ENCODE results near the gene FEZF2. TPM values are rescaled to one million over a fixed set of nuclear protein-coding genes. Genes with fewer than 3 reads are reported as not detected.

FEZF2 gene
- polyA plus RNA-seq (ENCODE audit: insufficient read depth in 1 of 5, insufficient read length in 5 of 5, low replicate concordance in 1 of 5), result not detected
- long read RNA-seq, donor 1, result 0 reads
- long read RNA-seq, donor 2, result 0 reads
- long read RNA-seq, donor 3, result 0 reads
- long read RNA-seq, donor 4, result 0 reads
- long read RNA-seq, donor 5, result 0 reads
- long read RNA-seq, donor 6, result 0 reads
- long read RNA-seq, donor 7, result 0 reads
- long read RNA-seq, donor 8, result 0 reads

GRCh38 chr3:62373215-62373614 lies at the start of gene FEZF2:
TSS of gene FEZF2 (minus strand) at chr3:62373550. CDS start at chr3:62372868, 682 bp downstream.
- no peak for DNase-seq

- DNase-seq, result no peak
Observed at GRCh38 chr3:62421207-62421606, 47.9 kb upstream of the FEZF2 start.

- DNase-seq, result no peak
Observed at GRCh38 chr3:62416144-62416543, 42.8 kb upstream of the FEZF2 start.

- no peak for DNase-seq
Observed at GRCh38 chr3:62415312-62415801, 42.0 kb upstream of the FEZF2 start.

- DNase-seq, result no peak
Observed at GRCh38 chr3:62414786-62415185, 41.4 kb upstream of the FEZF2 start.

- DNase-seq, result no peak
Observed at GRCh38 chr3:62413687-62414086, 40.3 kb upstream of the FEZF2 start.

GRCh38 chr3:62406945-62407344 lies 33.6 kb upstream of the FEZF2 start:
- DNase-seq, result no peak

GRCh38 chr3:62405566-62405965 lies 32.2 kb upstream of the FEZF2 start:
- DNase-seq, result no peak

GRCh38 chr3:62405135-62405534 lies 31.8 kb upstream of the FEZF2 start:
- no peak for DNase-seq

GRCh38 chr3:62404321-62404720 lies 31.0 kb upstream of the FEZF2 start:
- no peak for DNase-seq

GRCh38 chr3:62403765-62404164 lies 30.4 kb upstream of the FEZF2 start:
- DNase-seq, result no peak

- peak in 1 of 2 donors; percentile 40 for DNase-seq
Observed at GRCh38 chr3:62392626-62393292, 19.4 kb upstream of the FEZF2 start.

GRCh38 chr3:62387251-62387650 lies 13.9 kb upstream of the FEZF2 start:
- no peak for DNase-seq

GRCh38 chr3:62379321-62379798 lies 6.0 kb upstream of the FEZF2 start:
- no peak for DNase-seq

- DNase-seq, result no peak
Observed at GRCh38 chr3:62378921-62379320, 5.6 kb upstream of the FEZF2 start.

- no peak for DNase-seq
Observed at GRCh38 chr3:62378311-62378789, 5.0 kb upstream of the FEZF2 start.

GRCh38 chr3:62376906-62377877 lies 3.8 kb upstream of the FEZF2 start:
- no peak for DNase-seq

GRCh38 chr3:62376454-62376720 lies 3.0 kb upstream of the FEZF2 start:
- DNase-seq, result no peak

GRCh38 chr3:62375655-62376453 lies 2.5 kb upstream of the FEZF2 start:
- DNase-seq, result no peak

GRCh38 chr3:62374341-62375218 lies 1.2 kb upstream of the FEZF2 start:
- no peak for DNase-seq
